HG02763 (cell line): Measurements from ENCODE around the gene TRMT61A.

Experiments
- ATAC-seq: cut with Tn5 transposase; IDR thresholded peaks from one replicate; pipeline ENCODE4 v1.9.1; 2021; ENCODE audit warnings: mild to moderate bottlenecking, moderate library complexity; ENCODE audit not compliant: unreplicated experiment

Gene TRMT61A

GRCh38 chr14:103528587-103529382, at the start of gene TRMT61A:
TSS of gene TRMT61A (plus strand) at chr14:103529196. CDS start at chr14:103529979, 783 bp downstream.
- peak; percentile 34 for ATAC-seq

- no peak for ATAC-seq
Measured at GRCh38 chr14:103480595-103480994, 48.4 kb upstream of the TRMT61A start.

- ATAC-seq, result no peak
Measured at GRCh38 chr14:103483600-103483999, 45.4 kb upstream of the TRMT61A start.

- ATAC-seq, result no peak
Measured at GRCh38 chr14:103485504-103485903, 43.5 kb upstream of the TRMT61A start.

- ATAC-seq, result no peak
Measured at GRCh38 chr14:103488071-103488470, 40.9 kb upstream of the TRMT61A start.

GRCh38 chr14:103488960-103489359, 40.0 kb upstream of the TRMT61A start:
- no peak for ATAC-seq

- ATAC-seq, result no peak
Measured at GRCh38 chr14:103489621-103490020, 39.4 kb upstream of the TRMT61A start.

- ATAC-seq, result no peak
Measured at GRCh38 chr14:103491691-103492090, 37.3 kb upstream of the TRMT61A start.

GRCh38 chr14:103492156-103492925, 36.7 kb upstream of the TRMT61A start:
- no peak for ATAC-seq

GRCh38 chr14:103495854-103496253, 33.1 kb upstream of the TRMT61A start:
- no peak for ATAC-seq

GRCh38 chr14:103496776-103497175, 32.2 kb upstream of the TRMT61A start:
- no peak for ATAC-seq

GRCh38 chr14:103499709-103500108, 29.3 kb upstream of the TRMT61A start:
- no peak for ATAC-seq

- no peak for ATAC-seq
Measured at GRCh38 chr14:103500148-103500990, 28.6 kb upstream of the TRMT61A start.

GRCh38 chr14:103501041-103501870, 27.7 kb upstream of the TRMT61A start:
- ATAC-seq, result no peak

GRCh38 chr14:103501921-103502669, 26.9 kb upstream of the TRMT61A start:
- ATAC-seq, result no peak

- no peak for ATAC-seq
Measured at GRCh38 chr14:103502877-103503276, 26.1 kb upstream of the TRMT61A start.

- ATAC-seq, result no peak
Measured at GRCh38 chr14:103503296-103503695, 25.7 kb upstream of the TRMT61A start.

GRCh38 chr14:103504991-103505565, 23.9 kb upstream of the TRMT61A start:
- no peak for ATAC-seq

GRCh38 chr14:103507751-103508150, 21.2 kb upstream of the TRMT61A start:
- no peak for ATAC-seq
